ENCODE data around the gene IGFBP5.

- TF ChIP-seq CTCF (IDR thresholded peaks at IDR 0.05 in 8 of 11, conservative IDR thresholded peaks at IDR 0.05 in 3 of 11) (no peak), POLR2A (IDR thresholded peaks at IDR 0.05) (no peak), POLR2AphosphoS5 (IDR thresholded peaks at IDR 0.05) (no peak)
Measured at GRCh38 chr2:216645636-216645950, 49.8 kb downstream of the IGFBP5 start.

All from spleen (tissue), 7 donors.